ENCODE results near the gene TOP3B. TPM values are rescaled to one million over a fixed set of nuclear protein-coding genes. Genes with fewer than 3 reads are reported as not detected.

The TOP3B gene
- polyA plus RNA-seq, 4 donors = 18.7 to 44.1 (median 30.9) TPM

DNA sequence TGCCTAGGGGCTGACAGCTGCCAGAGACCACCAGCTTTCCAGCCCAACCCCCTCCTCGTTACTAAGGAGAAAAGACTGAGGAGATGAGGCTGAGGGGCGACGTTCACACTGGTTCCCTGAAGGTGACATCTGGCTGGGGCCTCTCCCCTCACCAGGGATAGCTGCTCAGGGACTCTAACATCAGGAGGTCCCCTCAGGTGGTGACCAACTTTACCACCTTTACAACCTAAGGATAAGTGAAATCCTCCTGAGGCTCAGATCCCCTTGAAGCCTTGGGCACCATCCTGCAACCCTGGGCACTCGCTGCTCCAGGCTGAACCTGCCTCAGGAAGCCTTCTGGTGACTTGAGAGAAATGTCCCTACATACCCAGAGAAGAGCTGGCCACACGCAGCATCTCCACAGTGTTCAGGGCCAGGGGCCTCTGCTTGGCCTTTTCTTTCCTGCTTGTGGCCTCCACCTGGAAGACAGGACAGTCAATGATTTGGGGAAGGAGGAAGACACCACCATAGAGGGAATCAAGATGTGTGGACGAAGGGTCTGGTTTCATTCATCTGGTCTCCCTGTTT is 17.6 kb downstream of the TOP3B start:
- no peak for DNase-seq (ENCODE audit: low read depth in 4 of 4, low spot score in 2 of 4)

GRCh38 chr22:21964234-21964633 is 18.4 kb downstream of the TOP3B start:
- no peak for DNase-seq (ENCODE audit: low read depth in 4 of 4, low spot score in 2 of 4)

GRCh38 chr22:21963790-21964211 is 18.8 kb downstream of the TOP3B start:
- no peak for DNase-seq (ENCODE audit: low read depth in 4 of 4, low spot score in 2 of 4)

- DNase-seq (ENCODE audit: low read depth in 4 of 4, low spot score in 2 of 4) = no peak
These were observed 19.3 kb downstream of the TOP3B start for GRCh38 chr22:21963286-21963685.

GRCh38 chr22:21962655-21962949 is 20.0 kb downstream of the TOP3B start:
- no peak for DNase-seq (ENCODE audit: low read depth in 4 of 4, low spot score in 2 of 4)

DNA sequence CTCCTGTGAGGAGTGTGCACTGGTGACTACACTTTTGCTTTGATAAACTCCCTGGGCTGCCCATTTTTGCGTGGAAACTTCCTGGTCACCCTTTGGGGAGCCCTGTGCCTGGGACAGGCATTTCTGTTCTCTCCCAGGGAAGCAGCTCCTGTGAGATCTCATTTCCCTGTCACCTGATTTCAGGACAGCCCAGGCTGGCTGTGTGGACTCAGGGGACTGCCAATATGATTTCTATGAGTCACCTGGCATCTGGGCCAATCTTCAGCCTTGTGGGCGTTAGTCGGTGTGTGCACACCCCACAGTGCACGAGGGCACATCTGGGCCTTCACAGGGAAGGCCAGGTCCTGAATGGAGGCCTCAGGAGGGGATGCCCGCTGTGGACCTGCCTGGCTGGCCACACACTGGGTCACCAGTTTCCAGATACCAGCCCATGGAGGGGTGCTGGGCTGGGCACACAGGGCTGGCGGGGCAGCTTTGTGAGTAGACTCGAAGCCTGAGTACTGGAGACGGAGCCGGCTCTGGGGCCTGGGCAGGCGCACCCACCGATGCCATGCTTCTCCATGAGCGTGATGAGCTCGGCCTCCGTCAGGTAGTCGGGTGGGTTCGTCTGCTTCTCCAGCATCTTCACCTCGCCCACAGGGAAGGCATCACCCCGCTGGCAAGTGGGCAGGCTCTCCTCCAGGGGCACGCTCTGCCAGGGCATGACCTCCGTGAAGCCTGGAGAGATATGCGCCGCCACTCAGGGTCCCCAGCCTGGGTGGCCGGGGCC is 20.5 kb downstream of the TOP3B start:
- DNase-seq (ENCODE audit: low read depth in 4 of 4, low spot score in 2 of 4) = no peak

DNA sequence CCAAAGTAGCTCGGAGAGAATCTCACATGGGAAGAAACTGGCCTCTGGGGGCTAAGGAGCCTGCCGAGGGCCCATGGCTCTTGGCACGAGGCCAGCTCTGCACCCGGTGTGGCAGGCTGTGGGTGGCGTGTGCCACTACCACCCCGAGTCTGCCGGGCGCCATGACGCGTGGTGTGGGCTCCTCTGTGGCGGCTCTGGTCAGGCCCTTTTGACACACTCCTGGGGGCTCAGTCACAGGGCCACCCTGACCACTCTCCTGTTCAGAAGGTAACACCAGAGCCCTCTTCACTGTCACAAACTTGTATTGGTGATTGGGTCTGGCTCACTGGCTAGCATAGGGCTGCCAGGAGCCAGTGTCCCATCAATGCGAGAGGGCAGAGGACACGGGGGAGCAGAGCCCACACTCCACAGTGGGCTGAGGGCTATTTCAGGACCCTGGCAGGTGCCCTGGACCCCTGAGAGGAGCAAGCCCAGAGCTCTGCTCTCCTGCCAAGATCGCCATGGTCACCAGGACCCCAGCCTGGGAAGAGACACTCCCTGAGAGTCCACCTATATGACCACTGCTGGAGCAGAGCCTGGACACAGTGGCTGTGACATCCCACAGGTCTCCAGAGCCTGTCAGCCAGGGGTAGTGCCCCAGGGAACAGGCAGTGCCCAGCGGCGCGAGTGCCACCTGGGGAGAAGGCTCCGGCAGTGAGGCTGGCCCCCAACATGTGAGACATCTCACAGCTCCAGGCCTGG is 21.3 kb downstream of the TOP3B start:
- DNase-seq (ENCODE audit: low read depth in 4 of 4, low spot score in 2 of 4) = no peak

GRCh38 chr22:21960200-21961126 is 22.1 kb downstream of the TOP3B start:
- no peak for DNase-seq (ENCODE audit: low read depth in 4 of 4, low spot score in 2 of 4)

DNA sequence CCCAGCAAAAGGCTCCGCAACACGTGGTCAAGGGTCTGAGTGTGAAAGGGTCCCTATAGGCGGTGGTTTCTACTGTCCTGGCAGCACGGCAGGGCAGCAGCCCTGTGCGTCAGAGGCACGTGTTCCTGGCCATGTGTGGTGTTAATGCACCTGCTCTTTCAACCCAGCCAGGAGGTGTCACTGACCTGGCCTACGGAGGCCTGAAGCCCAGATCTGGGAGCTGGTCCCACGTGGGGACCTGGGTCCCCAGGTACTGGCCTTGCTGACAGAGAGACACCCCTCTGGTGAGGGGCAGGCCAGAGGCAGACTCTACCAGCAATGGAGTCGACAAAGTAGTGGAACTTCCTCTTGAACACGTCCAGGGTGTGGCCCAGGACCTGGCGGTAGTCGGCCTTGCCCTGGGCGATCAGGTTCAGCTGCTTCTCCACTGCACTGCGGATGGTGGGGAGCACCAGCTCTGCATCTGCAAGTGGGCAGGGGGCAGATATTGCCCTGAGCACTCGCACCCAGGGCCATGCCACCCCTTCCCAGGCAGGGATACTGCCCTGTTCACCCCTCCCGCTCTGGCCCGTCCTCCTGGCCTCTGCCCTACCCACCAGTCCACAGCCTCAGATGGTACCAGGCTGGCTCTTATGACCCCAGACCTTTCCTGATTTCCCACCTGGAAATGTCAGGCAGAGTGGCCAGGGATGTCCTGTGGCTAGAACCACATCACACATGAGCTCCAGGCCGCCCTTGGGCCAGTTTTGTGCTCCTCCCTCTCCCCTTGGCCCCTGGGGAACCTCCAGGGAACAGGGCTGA is 23.1 kb downstream of the TOP3B start:
- DNase-seq (ENCODE audit: low read depth in 4 of 4, low spot score in 2 of 4) = no peak

DNA sequence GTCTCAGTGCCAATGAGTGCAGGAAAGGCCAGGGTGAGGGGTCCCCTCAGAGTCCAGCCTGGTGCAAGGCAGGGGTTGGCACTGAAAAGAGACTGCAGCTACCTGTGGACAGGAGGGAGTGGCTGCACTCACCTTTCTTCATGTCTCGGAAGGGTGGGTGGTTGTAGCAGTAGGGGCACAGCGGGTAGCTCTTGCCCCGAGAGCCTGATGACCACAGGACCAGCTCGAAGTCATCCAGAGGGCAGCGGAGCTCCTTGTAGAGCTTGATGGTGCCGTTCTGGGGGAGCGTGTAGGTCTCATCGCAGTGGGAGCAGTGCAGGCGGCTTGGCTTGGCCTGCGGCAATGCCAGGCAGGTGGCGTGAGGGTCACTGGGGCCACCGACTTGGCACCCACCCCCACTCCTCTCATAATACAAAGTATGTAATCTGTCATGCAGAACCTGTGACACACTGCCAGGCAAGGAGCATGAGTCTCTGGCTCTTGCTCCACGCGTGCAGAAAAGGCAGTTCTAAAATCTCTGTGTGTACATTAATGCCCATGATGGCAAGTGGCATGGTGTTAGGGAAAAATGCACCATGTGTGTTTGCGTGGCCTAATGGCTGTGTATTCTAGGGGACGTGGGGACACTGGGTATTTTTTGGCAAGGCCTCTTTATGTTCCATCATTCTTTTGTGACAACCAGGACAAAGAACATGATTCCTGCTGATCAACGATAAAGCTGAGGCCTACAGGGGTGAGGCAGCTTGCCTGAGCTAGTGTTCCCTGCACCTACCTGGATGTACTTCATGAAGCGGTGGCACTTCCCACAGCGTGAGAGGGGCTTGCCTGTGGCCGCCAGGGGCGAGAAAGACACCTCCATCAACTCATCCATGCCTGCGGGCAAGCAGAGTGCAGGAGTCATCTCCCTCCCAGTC is 24.0 kb downstream of the TOP3B start:
- DNase-seq (ENCODE audit: low read depth in 4 of 4, low spot score in 2 of 4) = no peak

DNA sequence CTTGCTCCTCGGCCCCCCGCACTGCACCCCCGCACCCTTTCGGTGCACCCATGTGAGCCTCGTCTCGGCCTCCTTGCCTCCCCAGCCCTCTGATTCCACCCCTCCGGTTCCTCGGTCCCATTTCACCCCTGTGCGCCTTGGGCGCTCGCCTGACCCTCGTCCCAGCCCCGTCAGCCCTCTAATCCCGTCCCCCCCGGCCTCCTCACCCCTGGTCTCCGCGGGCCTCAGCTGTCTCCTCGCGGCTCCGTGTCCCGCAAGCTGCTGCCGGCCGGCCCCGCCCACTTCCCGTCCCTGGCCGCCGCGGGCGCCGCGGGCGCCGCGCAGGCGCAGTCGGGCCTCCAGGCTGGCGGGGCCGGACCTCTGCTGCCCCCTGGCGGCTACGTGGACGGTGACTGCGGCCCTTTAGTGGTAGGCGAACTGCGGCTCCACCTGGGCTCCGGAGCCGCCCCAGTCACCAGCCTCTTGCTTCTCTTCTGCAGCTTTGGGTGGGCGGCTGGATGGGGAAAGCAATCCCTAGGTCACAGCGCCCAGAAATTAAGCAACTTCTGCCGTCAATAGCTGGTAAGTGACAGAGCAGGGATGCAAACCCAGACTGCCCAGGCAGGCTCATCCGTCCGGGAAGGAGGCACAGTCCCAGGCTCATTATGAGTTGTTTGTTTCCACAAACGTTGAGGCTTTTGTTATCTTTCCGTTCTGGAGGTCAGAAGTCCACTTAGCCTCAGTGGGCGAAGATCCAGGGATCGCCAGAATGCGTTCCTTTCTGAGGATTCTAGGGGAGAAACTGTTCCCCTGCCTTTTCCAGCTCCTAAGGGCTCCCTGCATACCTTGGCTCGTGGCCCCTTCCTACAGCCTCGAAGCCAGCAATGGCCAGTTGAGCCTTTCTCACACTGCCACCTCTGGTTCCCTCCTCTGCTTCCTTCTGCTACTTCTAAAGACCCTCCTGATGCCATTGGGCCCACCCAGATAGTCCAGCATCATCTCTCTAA is 29.7 kb downstream of the TOP3B start, which contains the start of gene PPM1F:
Gene PPM1F, minus strand, starts transcription at position 263 of the 986 bp plus-strand sequence. CDS start 6,800 bp downstream, outside the sequence.
- DNase-seq (ENCODE audit: low read depth in 4 of 4, low spot score in 2 of 4) = peak in 3 of 4 donors; percentile 53 to 70 (median 68)

- DNase-seq (ENCODE audit: low read depth in 4 of 4, low spot score in 2 of 4) = no peak
These were observed 30.6 kb downstream of the TOP3B start for GRCh38 chr22:21951931-21952465.

DNA sequence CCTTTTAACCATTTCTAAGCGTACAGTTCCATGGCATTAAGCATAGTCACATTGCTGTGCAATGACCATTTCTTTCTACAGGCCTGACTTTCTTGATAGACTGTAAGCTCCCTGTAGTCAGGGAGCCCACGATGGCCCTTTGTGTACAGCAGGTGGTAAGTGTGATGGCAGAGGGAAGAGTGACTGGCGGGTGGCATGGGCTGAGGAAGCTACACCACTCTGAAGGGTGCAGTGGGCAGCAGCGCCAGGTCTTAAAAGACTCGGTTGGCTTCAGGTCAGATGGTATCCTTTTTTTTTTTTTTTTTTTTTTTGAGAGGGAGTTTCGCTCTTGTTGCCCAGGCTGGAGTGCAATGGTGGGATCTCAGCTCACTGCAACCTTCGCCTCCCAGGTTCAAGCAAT is 31.5 kb downstream of the TOP3B start:
- DNase-seq (ENCODE audit: low read depth in 4 of 4, low spot score in 2 of 4) = no peak

- DNase-seq (ENCODE audit: low read depth in 4 of 4, low spot score in 2 of 4) = no peak
These were observed 32.6 kb downstream of the TOP3B start for GRCh38 chr22:21949948-21950347.

- no peak for DNase-seq (ENCODE audit: low read depth in 4 of 4, low spot score in 2 of 4)
These were observed 33.0 kb downstream of the TOP3B start for GRCh38 chr22:21949569-21949918.

DNA sequence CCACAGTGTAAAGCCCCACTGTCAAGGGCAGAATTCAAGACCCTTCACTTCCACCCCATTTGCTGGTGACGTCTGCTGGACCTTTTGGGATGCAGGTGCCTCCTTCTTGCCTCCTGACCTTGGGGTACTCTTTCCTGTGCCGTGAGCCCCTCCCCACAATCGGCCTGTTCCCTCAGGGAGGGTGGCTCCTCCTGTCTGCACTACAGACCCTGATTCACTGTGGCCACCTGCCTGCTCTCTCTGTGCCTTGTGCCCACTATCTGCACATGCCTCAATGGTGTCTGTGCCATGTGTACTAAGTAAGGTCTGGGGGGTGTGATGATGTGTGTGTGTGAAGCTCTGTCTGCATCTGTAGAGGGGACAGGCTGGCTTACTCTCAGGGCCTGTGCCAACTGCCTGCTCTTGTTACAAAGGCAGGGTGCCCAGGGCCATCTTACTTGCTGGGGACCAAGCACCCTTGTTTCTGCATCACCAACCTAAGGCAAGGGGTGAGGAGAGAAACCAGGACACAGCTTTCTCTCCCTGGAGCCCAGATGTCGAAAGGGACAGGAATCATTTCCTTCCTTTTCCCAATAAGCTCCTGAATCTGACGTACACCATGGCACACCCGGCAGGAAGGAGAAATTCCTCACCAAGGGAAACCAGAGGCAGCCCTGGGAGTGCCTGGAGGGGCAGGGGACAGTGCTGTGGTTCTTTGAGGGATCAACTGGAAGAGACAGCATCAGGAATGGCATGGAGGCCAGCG is 33.6 kb downstream of the TOP3B start:
- no peak for DNase-seq (ENCODE audit: low read depth in 4 of 4, low spot score in 2 of 4)

- DNase-seq (ENCODE audit: low read depth in 4 of 4, low spot score in 2 of 4) = no peak
These were observed 34.2 kb downstream of the TOP3B start for GRCh38 chr22:21948390-21948789.

Data from left renal cortex interstitium (tissue), 4 donors.